Aorta (tissue), 5 donors: Measurements from ENCODE around the gene ACSF3. TPM values are rescaled to one million over a fixed set of nuclear protein-coding genes. Genes with fewer than 3 reads are reported as not detected.

Experiments
- ATAC-seq: fragments of 200-7000 bp; cut with Tn5 transposase; one replicate; pipeline ENCODE4 v1.9.1; 2022; ENCODE audit warnings: moderate library complexity; ENCODE audit not compliant: low FRiP score
- DNase-seq, 2 donors: peaks; one replicate each; pipeline ENCODE4 v3.0.0-alpha.2; 2020
- H3K27ac ChIP-seq, 2 donors: one replicate each; pipeline ENCODE4 v1.5.1; 2013; ENCODE audit warnings: low read length in 2 of 2, mild to moderate bottlenecking in 2 of 2, moderate library complexity in 2 of 2, control low read depth in 1 of 2, inconsistent platforms in 1 of 2, low read depth in 1 of 2
- H3K27me3 ChIP-seq, 2 donors: one replicate each; pipeline ENCODE4 v1.6.1; 2013; ENCODE audit warnings: control low read depth in 1 of 2, low read length in 1 of 2, mild to moderate bottlenecking in 1 of 2, moderate library complexity in 1 of 2; ENCODE audit not compliant: insufficient read depth in 2 of 2, control insufficient read depth in 1 of 2
- H3K36me3 ChIP-seq, 2 donors: one replicate each; pipeline ENCODE4 v1.6.1; 2013; ENCODE audit warnings: control low read depth in 1 of 2, low read length in 1 of 2, mild to moderate bottlenecking in 1 of 2; ENCODE audit not compliant: insufficient read depth in 2 of 2, control insufficient read depth in 1 of 2
- H3K4me1 ChIP-seq, 2 donors: one replicate each; pipeline ENCODE4 v1.6.1; 2013; ENCODE audit warnings: low read length in 2 of 2, control low read depth in 1 of 2, mild to moderate bottlenecking in 1 of 2, moderate library complexity in 1 of 2; ENCODE audit not compliant: insufficient read depth in 2 of 2, control insufficient read depth in 1 of 2
- H3K4me3 ChIP-seq, 2 donors: one replicate each; pipeline ENCODE4 v1.5.1; 2013; ENCODE audit warnings: low read length in 2 of 2, control low read depth in 1 of 2, mild to moderate bottlenecking in 1 of 2
- H3K9me3 ChIP-seq: one replicate; pipeline ENCODE4 v1.6.1; 2013; ENCODE audit warnings: mild to moderate bottlenecking, low read length; ENCODE audit not compliant: control insufficient read depth
- WGBS, 2 donors: extraction: QIAGEN DNeasy Blood & Tissue Kit; methylation state at CpG; one replicate each; pipeline ENCODE4 v1.1.7; 2013; 5-methylcytosine and 5-hydroxymethylcytosine counted together
- intact Hi-C, 2 donors: fragments of 100-400 bp; cut with DNase I; formaldehyde crosslinking; loops; one replicate each; pipeline versions ENCODE4 v1.14.2 to v1.15.0; 2022
- polyA plus RNA-seq, 2 donors: library from polyadenylated mRNA; stranded (reverse); fragments of 200-250 nt; gene quantifications; one replicate each; pipeline ENCODE4 v1.2.3, GENCODE V29; 2013
- total RNA-seq, 2 donors: library from RNA; stranded (reverse); fragmentation: NEBNext Ultra II Directional; extraction: Animal tissue kit (Norgen Biotek cat#: 25700); gene quantifications; one replicate each; pipeline ENCODE4 v1.2.1, GENCODE V29; 2021
- donor health status: healthy with polysubstance abuse.
- donor health status: Bipolar disorder and iron deficiency.
- donor health status: DM: no; HTN: no; CAD: no.
- donor health status: DM: no; HTN: no; CAD: no.
- donor health status: DM: yes; HTN: yes; CAD: no.

ACSF3 gene
- total and polyA plus RNA-seq, 4 donors, result 19.3 to 48.4 (median 26.6) TPM

DNA sequence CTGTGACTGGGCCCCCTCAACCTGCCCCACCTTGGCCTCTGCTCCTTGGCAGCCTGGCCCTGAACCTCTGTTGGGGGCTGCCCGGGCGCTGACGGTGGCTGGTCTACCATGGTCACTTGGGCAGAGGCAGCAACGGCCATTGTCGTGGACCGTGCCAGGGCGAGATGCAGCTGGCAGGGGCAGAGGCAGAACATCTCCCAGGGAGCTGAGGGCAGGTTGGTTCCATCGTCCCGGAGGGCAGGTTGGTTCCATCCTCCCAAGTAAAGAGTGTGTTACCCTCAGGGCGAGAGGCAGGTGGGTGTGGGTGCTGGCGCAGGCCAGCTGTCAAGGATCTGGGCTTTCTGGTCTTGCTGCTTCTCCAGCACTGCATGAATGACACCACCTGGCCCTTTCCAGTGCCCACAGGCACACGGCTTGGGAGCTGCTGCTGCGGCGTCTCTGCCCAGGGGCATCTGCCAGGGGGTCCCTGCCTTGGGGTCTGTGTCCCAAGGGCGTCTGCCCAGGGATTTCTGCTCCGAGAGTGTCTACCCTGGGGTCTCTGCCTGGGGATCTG, 12.0 kb downstream of the ACSF3 start:
- no peak for ATAC-seq
- Histone ChIP-seq H3K27ac (no peak overlapping the region), H3K9me3 (no peaks in the 10 kb centered on the region), H3K4me3 (no peak overlapping the region), H3K36me3 (peaks cover 0 to 5% of the 10 kb centered on the region in 2 donors), H3K27me3 (no peaks in the 10 kb centered on the region), H3K4me1 (no peaks in the 10 kb centered on the region)
- intact Hi-C loops, result no loop called here
- 91% methylated on average over 16 of the region's 16 CpGs for WGBS, 2 donors
- DNase-seq, result peak in 1 of 2 donors; percentile 64

DNA sequence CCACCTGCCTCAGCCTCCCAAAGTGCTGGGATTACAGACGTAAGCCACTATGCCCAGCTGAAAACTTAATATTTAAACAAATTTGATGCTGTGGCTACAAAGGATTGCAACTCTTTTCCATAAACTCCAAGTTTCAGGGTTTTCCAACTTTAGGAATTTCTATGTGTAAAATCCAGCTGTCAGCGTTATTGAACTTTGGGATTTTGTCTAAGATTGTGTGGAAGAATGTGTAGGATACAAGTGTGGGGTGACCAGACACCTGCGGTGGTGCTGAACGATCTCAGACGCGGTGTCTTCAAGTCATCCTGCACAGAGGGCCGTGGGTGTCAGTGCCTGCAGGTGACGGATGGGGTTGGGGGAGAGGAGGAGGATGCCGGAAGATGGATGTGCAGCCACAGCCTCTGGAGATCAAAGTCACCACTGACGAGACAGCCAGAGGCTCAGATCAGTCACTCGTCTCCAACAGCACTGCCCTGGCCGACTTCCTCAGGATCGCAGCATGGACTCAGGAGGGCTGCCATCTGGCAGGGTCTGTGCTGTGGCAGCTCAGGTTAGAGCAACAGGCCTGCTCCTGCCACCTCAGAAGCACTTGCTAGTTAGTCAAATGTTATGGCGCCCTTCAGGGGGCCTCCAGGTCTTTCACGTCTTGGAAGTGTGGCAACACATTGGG, 13.0 kb downstream of the ACSF3 start:
- H3K36me3 ChIP-seq, result peaks cover 0 to 5% of the 10 kb centered on the region in 2 donors

DNA sequence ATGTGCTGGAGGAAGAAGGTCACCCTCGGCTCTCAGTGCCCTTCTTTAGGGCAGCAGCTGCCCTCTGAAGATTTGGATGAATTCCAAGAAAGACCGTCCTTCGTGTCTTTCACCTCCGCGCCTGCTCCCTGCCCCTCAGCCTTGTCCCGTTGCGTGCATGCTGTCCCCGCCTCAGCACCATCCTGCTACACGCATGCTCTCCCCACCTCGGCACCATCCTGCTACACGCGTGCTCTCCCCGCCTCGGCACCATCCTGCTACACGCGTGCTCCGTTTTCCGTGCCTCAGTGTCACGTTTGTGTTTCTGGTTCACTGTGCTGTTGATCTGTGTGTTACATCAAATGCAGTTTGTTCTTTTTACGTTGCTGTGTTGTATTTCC, 13.5 kb downstream of the ACSF3 start:
- no peaks in the 10 kb centered on the region for H3K4me1 ChIP-seq
- intact Hi-C loops, result no loop called here
- no peak for ATAC-seq
- peak in 1 of 2 donors; percentile 47 for DNase-seq
- no peaks in the 10 kb centered on the region for H3K27me3 ChIP-seq
- no peak overlapping the region for H3K4me3 ChIP-seq
- no peaks in the 10 kb centered on the region for H3K9me3 ChIP-seq
- no peak overlapping the region for H3K27ac ChIP-seq
- H3K36me3 ChIP-seq, result peaks cover 0 to 5% of the 10 kb centered on the region in 2 donors
- 93 to 94% methylated on average over 20 of the region's 20 CpGs for WGBS, 2 donors

More for the DNA sequence above, 13.0 kb downstream of the ACSF3 start:
- ATAC-seq (no peak), DNase-seq (peak in 1 of 2 donors; percentile 67)
- no peaks in the 10 kb centered on the region for H3K27me3 ChIP-seq
- no peaks in the 10 kb centered on the region for H3K4me1 ChIP-seq
- 73 to 81% methylated on average over 14 to 15 of the region's 15 CpGs for WGBS, 2 donors
- no peak overlapping the region for H3K4me3 ChIP-seq
- H3K9me3 ChIP-seq, result no peaks in the 10 kb centered on the region
- H3K27ac ChIP-seq, result no peak overlapping the region
- intact Hi-C loops, result no loop called here

DNA sequence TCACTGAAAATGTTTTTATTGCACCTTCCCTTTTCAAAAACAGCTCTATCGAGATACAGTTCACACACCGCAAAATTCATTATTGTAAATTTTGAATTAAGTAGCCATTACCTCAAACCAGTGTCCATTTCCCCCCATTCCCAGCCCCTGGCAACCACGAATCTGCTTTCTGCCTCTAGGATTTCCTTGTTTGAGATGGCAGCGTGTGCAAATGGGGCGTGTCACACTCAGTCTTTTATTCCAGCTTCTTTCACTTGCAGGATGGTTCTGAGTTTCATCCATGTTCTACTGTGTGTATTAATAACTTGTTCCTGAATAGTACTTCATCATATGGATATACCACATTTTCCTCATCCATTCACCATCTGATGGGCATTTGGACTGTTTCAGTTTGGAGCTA, 14.8 kb downstream of the ACSF3 start:
- peaks cover 0 to 2% of the 10 kb centered on the region in 2 donors for H3K36me3 ChIP-seq
- intact Hi-C loops, result no loop called here
- H3K9me3 ChIP-seq, result no peaks in the 10 kb centered on the region
- ATAC-seq (no peak), DNase-seq (no peak)
- no peaks in the 10 kb centered on the region for H3K4me1 ChIP-seq
- no peak overlapping the region for H3K4me3 ChIP-seq
- H3K27me3 ChIP-seq, result no peaks in the 10 kb centered on the region
- 85 to 88% methylated on average over 5 of the region's 5 CpGs for WGBS, 2 donors
- H3K27ac ChIP-seq, result no peak overlapping the region

DNA sequence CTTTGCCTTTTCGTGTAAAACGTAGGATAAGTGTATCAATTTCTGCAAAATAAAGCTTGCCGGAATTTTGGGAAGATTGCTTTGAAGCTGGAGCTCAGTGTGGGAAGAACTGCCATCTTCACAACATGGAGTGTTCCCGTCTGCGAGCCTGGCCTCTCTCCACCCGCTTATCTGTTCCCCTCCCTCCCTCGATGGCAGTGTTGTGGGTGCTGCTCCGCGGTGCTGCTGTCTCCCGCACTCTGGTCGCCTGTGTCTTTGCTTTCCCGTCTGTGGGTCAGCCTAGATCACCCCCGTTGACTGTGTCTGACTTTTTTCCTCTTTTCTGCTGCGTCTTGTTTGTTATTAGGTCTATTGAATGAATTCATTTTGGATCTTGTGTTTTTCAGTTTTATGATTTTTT, 17.0 kb downstream of the ACSF3 start:
- no peak overlapping the region for H3K4me3 ChIP-seq
- no peaks in the 10 kb centered on the region for H3K4me1 ChIP-seq
- no peaks in the 10 kb centered on the region for H3K27me3 ChIP-seq
- no peak overlapping the region for H3K27ac ChIP-seq
- ATAC-seq (no peak), DNase-seq (peak; percentile 32 to 39)
- intact Hi-C loops, result no loop called here
- H3K9me3 ChIP-seq, result no peaks in the 10 kb centered on the region
- H3K36me3 ChIP-seq, result peaks cover 0 to 2% of the 10 kb centered on the region in 2 donors
- 91 to 93% methylated on average over 14 of the region's 14 CpGs for WGBS, 2 donors

DNA sequence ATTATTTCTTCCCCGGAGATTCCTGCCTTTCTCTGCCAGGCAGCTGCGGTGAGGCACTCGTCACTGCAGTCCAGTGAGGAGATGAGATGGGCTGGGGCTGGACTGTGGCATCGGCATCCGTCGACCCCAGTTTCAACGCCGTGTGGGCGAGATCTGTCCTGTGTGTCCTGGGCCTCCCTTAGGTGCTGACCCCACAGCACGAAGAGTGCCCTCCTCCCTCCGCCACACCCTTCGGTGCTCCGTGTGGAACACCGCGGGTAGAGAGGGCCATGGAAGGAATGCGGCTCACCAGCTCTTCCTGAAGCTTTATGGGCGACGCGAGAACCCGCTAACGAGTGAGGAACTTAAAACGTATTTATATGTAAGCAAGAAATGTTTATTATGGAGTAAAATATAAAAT, 17.6 kb downstream of the ACSF3 start:
- H3K36me3 ChIP-seq, result peaks cover 0 to 4% of the 10 kb centered on the region in 2 donors
- no peaks in the 10 kb centered on the region for H3K4me1 ChIP-seq
- no peaks in the 10 kb centered on the region for H3K27me3 ChIP-seq
- H3K27ac ChIP-seq, result no peak overlapping the region
- DNase-seq, result peak in 1 of 2 donors; percentile 69
- 92 to 94% methylated on average over 22 of the region's 22 CpGs for WGBS, 2 donors
- H3K9me3 ChIP-seq, result no peaks in the 10 kb centered on the region
- intact Hi-C loops, result no loop called here
- ATAC-seq, result no peak
- H3K4me3 ChIP-seq, result no peak overlapping the region

DNA sequence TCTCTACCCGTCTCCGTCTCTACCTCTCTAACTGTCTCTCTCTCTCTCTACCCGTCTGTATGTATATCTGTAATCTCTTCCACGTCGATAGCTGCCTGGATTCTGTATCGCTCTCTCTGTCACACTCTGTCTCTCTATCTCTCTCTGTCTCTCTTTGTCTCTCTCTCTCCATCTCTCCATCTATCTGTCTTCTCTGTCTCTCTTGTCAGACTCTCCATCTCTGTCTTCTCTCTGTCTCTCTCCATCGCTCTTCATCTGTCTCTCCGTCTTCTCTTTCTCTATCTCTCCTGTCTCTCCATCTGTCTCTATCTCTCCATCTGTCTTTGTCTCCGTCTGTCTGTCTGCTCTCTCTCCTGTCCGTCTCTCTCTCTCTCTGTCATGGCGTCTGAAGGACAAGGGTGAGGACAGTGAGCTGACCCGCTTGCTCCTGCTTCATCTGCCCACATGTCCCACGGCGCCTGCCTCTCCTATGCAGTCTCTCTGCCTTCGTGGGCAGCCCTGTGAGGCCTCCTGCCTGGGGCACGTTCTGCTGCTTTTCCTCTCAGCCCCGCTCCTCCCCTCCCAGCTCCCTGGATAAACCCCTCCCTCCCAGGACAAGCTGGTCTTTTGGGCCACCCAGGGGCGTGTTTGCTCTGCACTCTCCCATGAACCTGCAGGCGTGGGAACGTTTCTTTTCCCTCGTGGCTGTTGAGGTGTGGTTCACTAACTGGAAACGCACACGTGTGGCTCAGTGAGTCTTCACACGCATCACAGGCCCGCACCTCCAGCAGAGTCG, 18.9 kb downstream of the ACSF3 start:
- 87% methylated on average over 26 of the region's 26 CpGs for WGBS, 2 donors
- no peaks in the 10 kb centered on the region for H3K4me1 ChIP-seq
- DNase-seq (peak in 1 of 2 donors; percentile 55), ATAC-seq (no peak)
- peaks cover 0 to 3% of the 10 kb centered on the region in 2 donors for H3K36me3 ChIP-seq
- no peaks in the 10 kb centered on the region for H3K27me3 ChIP-seq
- no peaks in the 10 kb centered on the region for H3K9me3 ChIP-seq
- intact Hi-C loops, result no loop called here
- H3K4me3 ChIP-seq, result no peak overlapping the region
- no peak overlapping the region for H3K27ac ChIP-seq

DNA sequence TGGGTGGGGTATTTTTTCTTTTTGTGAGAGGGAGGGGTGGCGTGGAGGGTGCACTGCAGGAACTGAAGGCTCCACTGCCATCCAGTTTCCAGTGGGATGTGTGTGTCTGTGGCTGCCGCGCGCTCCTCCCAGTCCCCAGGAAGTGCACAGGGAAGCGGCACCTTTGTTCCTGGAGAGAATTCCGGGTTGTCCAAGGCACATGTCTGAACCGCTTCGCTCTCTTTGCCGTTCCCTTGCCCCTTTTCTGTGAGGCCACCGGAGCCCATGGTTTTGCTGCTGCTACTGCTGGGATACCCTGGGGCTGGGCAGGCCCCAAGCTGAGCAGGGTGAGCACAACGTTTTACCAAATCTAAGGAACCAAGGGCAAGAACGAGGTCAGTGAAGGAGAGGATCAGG, 19.5 kb downstream of the ACSF3 start:
- Histone ChIP-seq H3K4me1 (no peaks in the 10 kb centered on the region), H3K27ac (no peak overlapping the region), H3K4me3 (no peak overlapping the region), H3K9me3 (no peaks in the 10 kb centered on the region), H3K36me3 (peaks cover 0 to 3% of the 10 kb centered on the region in 2 donors), H3K27me3 (no peaks in the 10 kb centered on the region)
- DNase-seq, result peak; percentile 34 to 48
- intact Hi-C loops, result no loop called here
- no peak for ATAC-seq
- WGBS, 2 donors, result 92 to 94% methylated on average over 12 of the region's 12 CpGs
